HepG2 (cell line): Measurements from ENCODE around the gene QSOX1.

Experiments
- CTCF ChIP-seq: sonication (generic); formaldehyde crosslinking; IDR thresholded peaks from 2 replicates; pipeline ENCODE4 v1.5.0; 2020; ENCODE audit warnings: mild to moderate bottlenecking, missing genetic modification reagents, moderate library complexity
- EZH2 ChIP-seq: conservative IDR thresholded peaks from 2 replicates; pipeline ENCODE4 v1.6.1; 2012; ENCODE audit warnings: mild to moderate bottlenecking, low read depth, low read length, moderate library complexity
- RAD21 ChIP-seq: fragments of 450-650 bp; formaldehyde crosslinking; IDR thresholded peaks from 2 replicates; pipeline ENCODE4 v1.5.0; 2020; ENCODE audit warnings: mild to moderate bottlenecking
- ZBTB46 ChIP-seq: sonication (generic); formaldehyde crosslinking; IDR thresholded peaks from 2 replicates; pipeline ENCODE4 v1.4.0; 2020; ENCODE audit warnings: mild to moderate bottlenecking, missing genetic modification reagents, borderline replicate concordance
- ZNF564 ChIP-seq: sonication (generic); formaldehyde crosslinking; IDR thresholded peaks from 2 replicates; pipeline ENCODE4 v1.8.1; 2023; ENCODE audit warnings: mild to moderate bottlenecking, missing genetic modification reagents

- TF ChIP-seq ZBTB46 (CRISPR knock-in tag) (no peak), ZNF564 (CRISPR knock-in tag) (no peak), RAD21 (CRISPR knock-in tag) (no peak), EZH2 (no peak), CTCF (no peak)
Measured at GRCh38 chr1:180235502-180236239, 81.0 kb downstream of the QSOX1 start.
